CD1c-positive myeloid dendritic cell (primary cell): Measurements from ENCODE around the gene TRAF3IP3.
A peak's percentile ranks its signal among the peaks of the same experiment; 100 is the strongest.
"Not testable (repeated sequence)": the region's sequence is repeated elsewhere in the genome, so short reads cannot be mapped to it uniquely, and the experiment has no call there.

Experiments used
- DNase-seq: peaks from one replicate; pipeline ENCODE4 v3.0.0-alpha.2; 2016; ENCODE audit errors: extremely low spot score

The TRAF3IP3 gene

GRCh38 chr1:209769171-209769904, 13.5 kb downstream of the TRAF3IP3 start:
- peak; percentile 61 for DNase-seq

GRCh38 chr1:209769971-209770370, 14.1 kb downstream of the TRAF3IP3 start:
- no peak for DNase-seq

- DNase-seq, result no peak
Measured at GRCh38 chr1:209770636-209771415, 15.0 kb downstream of the TRAF3IP3 start.

GRCh38 chr1:209772126-209772525, 16.3 kb downstream of the TRAF3IP3 start:
- DNase-seq, result no peak

GRCh38 chr1:209774592-209774991, 18.7 kb downstream of the TRAF3IP3 start:
- peak; percentile 50 for DNase-seq

GRCh38 chr1:209775678-209776077, 19.8 kb downstream of the TRAF3IP3 start:
- DNase-seq, result no peak

- no peak for DNase-seq
Measured at GRCh38 chr1:209777587-209777986, 21.7 kb downstream of the TRAF3IP3 start.

GRCh38 chr1:209778102-209778501, 22.2 kb downstream of the TRAF3IP3 start:
- DNase-seq, result no peak

- no peak for DNase-seq
Measured at GRCh38 chr1:209780268-209780667, 24.4 kb downstream of the TRAF3IP3 start.

- DNase-seq, result no peak
Measured at GRCh38 chr1:209783386-209783785, 27.5 kb downstream of the TRAF3IP3 start.

- peak; percentile 99 for DNase-seq
Measured at GRCh38 chr1:209784265-209785169, 28.7 kb downstream of the TRAF3IP3 start, which contains the start of gene C1orf74. TSS of gene C1orf74 (minus strand) at chr1:209784559. CDS start at chr1:209783634, 925 bp downstream.

GRCh38 chr1:209785592-209785991, 29.7 kb downstream of the TRAF3IP3 start:
- DNase-seq, result no peak

- DNase-seq, result no peak
Measured at GRCh38 chr1:209786146-209786545, 30.3 kb downstream of the TRAF3IP3 start.

- DNase-seq, result peak; percentile 16
Measured at GRCh38 chr1:209787551-209787950, 31.7 kb downstream of the TRAF3IP3 start.

GRCh38 chr1:209789245-209789644, 33.4 kb downstream of the TRAF3IP3 start:
- no peak for DNase-seq

- DNase-seq, result no peak
Measured at GRCh38 chr1:209790286-209791193, 34.7 kb downstream of the TRAF3IP3 start.

- DNase-seq, result no peak
Measured at GRCh38 chr1:209791920-209792319, 36.1 kb downstream of the TRAF3IP3 start.

GRCh38 chr1:209793711-209794110, 37.9 kb downstream of the TRAF3IP3 start:
- not testable (repeated sequence) for DNase-seq

GRCh38 chr1:209797978-209798639, 42.3 kb downstream of the TRAF3IP3 start:
- DNase-seq, result peak; percentile 28
